ENCODE measurements around the gene KSR1.

GRCh38 chr17:27460196-27460725 is 4.0 kb downstream of the KSR1 start:
- TF ChIP-seq, protein P1, sequence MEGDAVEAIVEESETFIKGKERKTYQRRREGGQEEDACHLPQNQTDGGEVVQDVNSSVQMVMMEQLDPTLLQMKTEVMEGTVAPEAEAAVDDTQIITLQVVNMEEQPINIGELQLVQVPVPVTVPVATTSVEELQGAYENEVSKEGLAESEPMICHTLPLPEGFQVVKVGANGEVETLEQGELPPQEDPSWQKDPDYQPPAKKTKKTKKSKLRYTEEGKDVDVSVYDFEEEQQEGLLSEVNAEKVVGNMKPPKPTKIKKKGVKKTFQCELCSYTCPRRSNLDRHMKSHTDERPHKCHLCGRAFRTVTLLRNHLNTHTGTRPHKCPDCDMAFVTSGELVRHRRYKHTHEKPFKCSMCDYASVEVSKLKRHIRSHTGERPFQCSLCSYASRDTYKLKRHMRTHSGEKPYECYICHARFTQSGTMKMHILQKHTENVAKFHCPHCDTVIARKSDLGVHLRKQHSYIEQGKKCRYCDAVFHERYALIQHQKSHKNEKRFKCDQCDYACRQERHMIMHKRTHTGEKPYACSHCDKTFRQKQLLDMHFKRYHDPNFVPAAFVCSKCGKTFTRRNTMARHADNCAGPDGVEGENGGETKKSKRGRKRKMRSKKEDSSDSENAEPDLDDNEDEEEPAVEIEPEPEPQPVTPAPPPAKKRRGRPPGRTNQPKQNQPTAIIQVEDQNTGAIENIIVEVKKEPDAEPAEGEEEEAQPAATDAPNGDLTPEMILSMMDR (IDR thresholded peaks at IDR 0.05 in 4 of 5, conservative IDR thresholded peaks at IDR 0.05 in 1 of 5), result no peak
- TF ChIP-seq POLR2A (IDR thresholded peaks at IDR 0.05), result no peak

All from gastrocnemius medialis (tissue), 4 donors.